GM23248 (cell line): ENCODE results near the gene CNTN6.

ENCODE experiments used
- EZH2 ChIP-seq: fragments of 200-600 bp; sonication (generic); IDR thresholded peaks from 2 replicates; pipeline ENCODE4 v1.6.1; 2018; ENCODE audit warnings: antibody characterized with exemption, mild to moderate bottlenecking; ENCODE audit not compliant: insufficient read depth, poor library complexity, severe bottlenecking
- EZH2phosphoT487 ChIP-seq: fragments of 200-600 bp; sonication (generic); IDR thresholded peaks from 2 replicates; pipeline ENCODE4 v1.6.1; 2018; ENCODE audit warnings: antibody characterized with exemption, moderate library complexity, mild to moderate bottlenecking, low read depth; ENCODE audit not compliant: insufficient read depth

DNA sequence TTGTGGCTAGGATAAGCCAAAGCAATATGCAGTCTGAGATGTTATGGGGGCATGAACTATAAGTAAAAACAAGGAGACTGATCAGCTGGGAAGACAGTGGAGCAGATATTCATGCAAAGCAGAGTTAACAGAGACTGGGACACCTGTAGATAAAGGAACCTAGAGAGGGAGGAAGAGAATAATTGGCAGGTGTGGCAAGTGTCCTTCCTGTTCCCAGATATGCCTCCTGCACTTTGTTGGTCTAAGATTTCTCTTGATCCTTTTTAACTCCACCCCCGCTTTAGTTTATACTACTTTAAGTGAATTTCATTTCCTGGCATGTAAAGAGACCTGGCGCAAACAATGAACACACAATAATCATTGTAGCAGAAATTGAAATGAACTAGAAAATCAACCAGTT lies 169.4 kb downstream of the CNTN6 start:
- TF ChIP-seq EZH2 (no peak), EZH2phosphoT487 (no peak)
